GM12878 (cell line): ENCODE measurements around the gene ZNF101.
A peak's percentile ranks its signal among the peaks of the same experiment; 100 is the strongest.

Source experiments
- ASH2L ChIP-seq: fragments of 300-600, 200-600 bp; sonication (generic); IDR thresholded peaks from 2 replicates; pipeline ENCODE4 v1.6.1; 2017; ENCODE audit warnings: low read depth, mild to moderate bottlenecking, borderline replicate concordance
- BCLAF1 ChIP-seq: fragments of 450-650 bp; IDR thresholded peaks from 2 replicates; pipeline ENCODE4 v1.6.1; 2017; ENCODE audit warnings: antibody characterized with exemption, mild to moderate bottlenecking, moderate library complexity
- BMI1 ChIP-seq: fragments of 450-650 bp; IDR thresholded peaks from 2 replicates; pipeline ENCODE4 v1.6.1; 2016; ENCODE audit warnings: mild to moderate bottlenecking, moderate library complexity, borderline replicate concordance
- CEBPB ChIP-seq, 2 experiments: fragments of 150-350 bp in 1 of 2; IDR thresholded peaks; 2 replicates each; pipeline ENCODE4 v1.6.1; 2012 to 2014; ENCODE audit warnings: low read depth in 2 of 2, low read length in 2 of 2, borderline replicate concordance in 1 of 2, inconsistent platforms in 1 of 2
- CEBPZ ChIP-seq: fragments of 150-350 bp; IDR thresholded peaks from 2 replicates; pipeline ENCODE4 v1.6.1; 2016; ENCODE audit warnings: low read depth, low read length
- EP300 ChIP-seq, 2 experiments: fragments of 150-350 bp in 1 of 2; IDR thresholded peaks; 2 replicates each; pipeline ENCODE4 v1.6.1; 2011 to 2012; ENCODE audit warnings: low read depth in 2 of 2, low read length in 2 of 2, borderline replicate concordance in 1 of 2, improper control_type of control experiment in 1 of 2, inconsistent platforms in 1 of 2; ENCODE audit not compliant: control insufficient read depth in 1 of 2
- EZH2 ChIP-seq: IDR thresholded peaks from 2 replicates; pipeline ENCODE4 v1.6.1; 2012; ENCODE audit warnings: low read depth, mild to moderate bottlenecking, control low read depth, inconsistent platforms, low read length, borderline replicate concordance; ENCODE audit not compliant: control insufficient read depth
- MTA3 ChIP-seq: IDR thresholded peaks from 2 replicates; pipeline ENCODE4 v1.6.1; 2012; ENCODE audit warnings: low read length, inconsistent platforms, borderline replicate concordance
- NFYB ChIP-seq: IDR thresholded peaks from 2 replicates; pipeline ENCODE4 v1.6.1; 2011; ENCODE audit warnings: low read depth, mild to moderate bottlenecking, low read length, improper control_type of control experiment, moderate library complexity; ENCODE audit not compliant: insufficient read depth
- POLR2A ChIP-seq: IDR thresholded peaks from 2 replicates; pipeline ENCODE4 v1.6.1; 2011; ENCODE audit warnings: low read depth, mild to moderate bottlenecking, low read length
- ZZZ3 ChIP-seq: IDR thresholded peaks from 2 replicates; pipeline ENCODE4 v1.6.1; 2011; ENCODE audit warnings: low read depth; ENCODE audit not compliant: control insufficient read depth, insufficient read length
- TF ChIP-seq, protein P1 (sequence below), 3 experiments: IDR thresholded peaks in 2 of 3; conservative IDR thresholded peaks in 1 of 3; 2 replicates each; pipeline ENCODE4 v1.5.1; 2011; ENCODE audit warnings: low read depth in 3 of 3, low read length in 3 of 3, mild to moderate bottlenecking in 3 of 3, control low read depth in 2 of 3, moderate library complexity in 2 of 3, inconsistent platforms in 1 of 3, mixed read lengths in 1 of 3; ENCODE audit not compliant: control insufficient read depth in 2 of 3, insufficient read depth in 1 of 3; ENCODE audit errors: extremely low read depth in 1 of 3

DNA sequence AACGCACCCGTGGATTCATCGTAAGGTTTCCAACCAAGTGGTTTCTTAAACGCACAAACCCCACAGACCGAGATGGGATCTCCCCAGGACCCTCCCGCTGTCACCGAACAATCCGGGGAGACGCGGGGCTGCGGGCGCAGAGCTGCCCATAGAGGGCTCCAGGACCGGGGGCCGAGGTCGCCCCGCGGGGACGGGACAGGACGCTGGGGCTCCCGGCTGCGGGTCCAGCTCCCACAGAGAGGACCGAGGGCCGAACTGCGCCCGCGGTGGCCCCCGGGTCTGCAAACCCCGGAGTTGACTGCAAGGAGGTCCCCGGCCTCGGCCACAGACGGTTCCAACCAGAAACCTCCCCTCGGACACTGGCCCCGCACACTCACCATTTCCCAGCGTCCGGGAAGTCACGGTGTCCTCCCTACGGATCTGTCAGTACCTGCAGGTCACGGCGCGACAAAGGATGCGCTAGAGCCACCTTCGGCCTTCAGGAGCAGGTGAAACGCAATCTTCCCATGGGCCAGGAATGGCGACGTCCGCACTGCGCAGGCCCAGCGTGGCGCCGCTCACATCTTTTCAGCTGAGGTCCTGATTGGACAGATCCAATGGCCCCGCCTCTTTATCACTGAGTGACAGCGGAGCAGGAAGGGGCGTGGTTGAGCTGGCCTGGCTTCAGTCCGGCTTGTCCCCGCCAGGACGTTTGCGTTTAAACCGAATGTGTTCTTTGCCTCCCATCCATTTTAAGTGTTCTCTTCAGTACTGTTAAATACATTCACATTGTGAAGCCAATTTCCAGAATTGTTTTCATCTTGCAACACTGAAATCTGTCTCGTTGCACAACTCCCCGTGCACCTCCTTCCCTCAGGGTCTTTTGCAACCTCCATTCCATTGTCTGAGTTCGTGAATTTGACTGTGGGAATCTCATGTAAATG is 64.2 kb downstream of the ZNF101 start, which contains the start of gene ZNF14:
- TF ChIP-seq CEBPB (IDR thresholded peaks at IDR 0.05; ENCODE audit: borderline replicate concordance in 1 of 2, low read depth in 2 of 2, low read length in 2 of 2) (no peak), CEBPZ (no peak), BMI1 (no peak), MTA3 (no peak), ZZZ3 (no peak), NFYB (peak; percentile 83), ASH2L (no peak), EP300 (IDR thresholded peaks at IDR 0.05; ENCODE audit: borderline replicate concordance in 1 of 2, control insufficient read depth in 1 of 2, low read depth in 2 of 2, low read length in 2 of 2) (no peak), BCLAF1 (no peak), POLR2A (peak; percentile 95), EZH2 (no peak)
- TF ChIP-seq, protein P1, sequence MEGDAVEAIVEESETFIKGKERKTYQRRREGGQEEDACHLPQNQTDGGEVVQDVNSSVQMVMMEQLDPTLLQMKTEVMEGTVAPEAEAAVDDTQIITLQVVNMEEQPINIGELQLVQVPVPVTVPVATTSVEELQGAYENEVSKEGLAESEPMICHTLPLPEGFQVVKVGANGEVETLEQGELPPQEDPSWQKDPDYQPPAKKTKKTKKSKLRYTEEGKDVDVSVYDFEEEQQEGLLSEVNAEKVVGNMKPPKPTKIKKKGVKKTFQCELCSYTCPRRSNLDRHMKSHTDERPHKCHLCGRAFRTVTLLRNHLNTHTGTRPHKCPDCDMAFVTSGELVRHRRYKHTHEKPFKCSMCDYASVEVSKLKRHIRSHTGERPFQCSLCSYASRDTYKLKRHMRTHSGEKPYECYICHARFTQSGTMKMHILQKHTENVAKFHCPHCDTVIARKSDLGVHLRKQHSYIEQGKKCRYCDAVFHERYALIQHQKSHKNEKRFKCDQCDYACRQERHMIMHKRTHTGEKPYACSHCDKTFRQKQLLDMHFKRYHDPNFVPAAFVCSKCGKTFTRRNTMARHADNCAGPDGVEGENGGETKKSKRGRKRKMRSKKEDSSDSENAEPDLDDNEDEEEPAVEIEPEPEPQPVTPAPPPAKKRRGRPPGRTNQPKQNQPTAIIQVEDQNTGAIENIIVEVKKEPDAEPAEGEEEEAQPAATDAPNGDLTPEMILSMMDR (IDR thresholded peaks at IDR 0.05 in 2 of 3, conservative IDR thresholded peaks at IDR 0.05 in 1 of 3; ENCODE audit: control insufficient read depth in 2 of 3, extremely low read depth in 1 of 3, insufficient read depth in 1 of 3, low read depth in 3 of 3, low read length in 3 of 3): peak in 1 of 3 experiments; percentile 20; a peak in 1 of 6 replicates
